ENCODE measurements around the gene HFE.

DNA sequence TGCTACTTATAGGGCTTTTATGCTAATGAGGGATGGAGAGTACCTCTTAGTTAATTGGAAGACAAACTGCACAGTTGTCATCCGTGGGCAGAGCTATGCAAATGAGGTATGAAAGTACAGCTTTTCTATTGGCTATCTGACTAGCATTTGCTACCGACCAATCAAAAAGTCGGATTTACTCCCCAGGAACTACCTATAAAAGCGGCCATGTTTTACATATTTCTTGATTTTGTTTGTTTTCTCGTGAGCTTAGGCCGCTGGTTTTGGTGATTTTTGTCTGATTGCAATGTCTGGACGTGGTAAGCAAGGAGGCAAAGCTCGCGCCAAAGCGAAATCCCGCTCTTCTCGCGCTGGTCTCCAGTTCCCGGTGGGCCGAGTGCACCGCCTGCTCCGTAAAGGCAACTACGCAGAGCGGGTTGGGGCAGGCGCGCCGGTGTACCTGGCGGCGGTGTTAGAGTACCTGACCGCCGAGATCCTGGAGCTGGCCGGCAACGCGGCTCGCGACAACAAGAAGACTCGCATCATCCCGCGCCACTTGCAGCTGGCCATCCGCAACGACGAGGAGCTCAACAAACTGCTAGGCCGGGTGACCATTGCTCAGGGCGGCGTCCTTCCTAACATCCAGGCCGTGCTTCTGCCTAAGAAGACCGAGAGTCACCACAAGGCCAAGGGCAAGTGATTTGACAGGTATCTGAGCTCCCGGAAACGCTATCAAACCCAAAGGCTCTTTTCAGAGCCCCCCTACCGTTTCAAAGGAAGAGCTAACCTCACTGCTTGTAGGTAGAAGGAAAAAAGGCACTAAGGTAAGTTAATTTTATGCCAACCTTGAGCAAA is 36.9 kb downstream of the HFE start:
- TF ChIP-seq, protein P1, sequence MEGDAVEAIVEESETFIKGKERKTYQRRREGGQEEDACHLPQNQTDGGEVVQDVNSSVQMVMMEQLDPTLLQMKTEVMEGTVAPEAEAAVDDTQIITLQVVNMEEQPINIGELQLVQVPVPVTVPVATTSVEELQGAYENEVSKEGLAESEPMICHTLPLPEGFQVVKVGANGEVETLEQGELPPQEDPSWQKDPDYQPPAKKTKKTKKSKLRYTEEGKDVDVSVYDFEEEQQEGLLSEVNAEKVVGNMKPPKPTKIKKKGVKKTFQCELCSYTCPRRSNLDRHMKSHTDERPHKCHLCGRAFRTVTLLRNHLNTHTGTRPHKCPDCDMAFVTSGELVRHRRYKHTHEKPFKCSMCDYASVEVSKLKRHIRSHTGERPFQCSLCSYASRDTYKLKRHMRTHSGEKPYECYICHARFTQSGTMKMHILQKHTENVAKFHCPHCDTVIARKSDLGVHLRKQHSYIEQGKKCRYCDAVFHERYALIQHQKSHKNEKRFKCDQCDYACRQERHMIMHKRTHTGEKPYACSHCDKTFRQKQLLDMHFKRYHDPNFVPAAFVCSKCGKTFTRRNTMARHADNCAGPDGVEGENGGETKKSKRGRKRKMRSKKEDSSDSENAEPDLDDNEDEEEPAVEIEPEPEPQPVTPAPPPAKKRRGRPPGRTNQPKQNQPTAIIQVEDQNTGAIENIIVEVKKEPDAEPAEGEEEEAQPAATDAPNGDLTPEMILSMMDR (conservative IDR thresholded peaks at IDR 0.05 in 1 of 2, IDR thresholded peaks at IDR 0.05 in 1 of 2; ENCODE audit: low read depth in 1 of 2, low read length in 2 of 2), result no peak
- TF ChIP-seq EZH2 (IDR thresholded peaks at IDR 0.05; ENCODE audit: low read length, missing control alignments), result no peak

Measured in fibroblast of lung (primary cell).